ENCODE results near the gene CLEC14A. TPM values are rescaled to one million over a fixed set of nuclear protein-coding genes. Genes with fewer than 3 reads are reported as not detected.

Gene CLEC14A
- total RNA-seq, 1 experiment from 2014 or later = not detected

DNA sequence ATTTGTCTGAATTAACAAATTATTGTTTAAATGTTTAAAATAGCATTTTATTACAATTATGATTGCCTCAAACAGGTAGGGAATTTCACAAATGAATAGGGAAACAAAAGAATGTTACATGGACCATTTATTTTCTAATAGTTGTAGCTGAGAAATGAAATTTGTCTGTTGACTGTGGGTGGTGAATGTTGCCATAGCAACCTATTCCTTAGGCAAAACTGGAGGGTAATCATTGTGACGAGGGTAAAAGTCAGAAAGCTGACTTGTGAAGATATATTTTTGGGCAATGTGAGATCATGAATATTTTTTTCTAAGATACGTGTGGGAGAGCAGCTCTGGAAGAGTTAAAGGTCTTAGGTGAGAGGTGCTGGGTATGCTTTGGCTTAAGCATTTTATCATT lies 24.2 kb upstream of the CLEC14A start:
- intact Hi-C loops (cut with micrococcal nuclease; ENCODE audit: unreplicated experiment) = no loop called here
- Histone ChIP-seq H3K27ac (ENCODE audit: low read depth, low read length, poor library complexity, severe bottlenecking) (no peak overlapping the region), H3K36me3 (ENCODE audit: insufficient read depth, low read length, poor library complexity, severe bottlenecking) (no peaks in the 10 kb centered on the region), H3K9me3 (ENCODE audit: low read depth, low read length, poor library complexity, severe bottlenecking) (peaks cover 5% of the 10 kb centered on the region), H3K27me3 (replicated peaks; ENCODE audit: insufficient read depth, low read depth, low read length, poor library complexity) (no peaks in the 10 kb centered on the region), H3K4me1 (ENCODE audit: insufficient read depth, low read length, poor library complexity, severe bottlenecking) (no peaks in the 10 kb centered on the region), H3K4me3 (ENCODE audit: low read depth, low read length, poor library complexity, severe bottlenecking) (no peak overlapping the region)
- no peak for DNase-seq (ENCODE audit: low spot score)
- TF ChIP-seq, protein P1, sequence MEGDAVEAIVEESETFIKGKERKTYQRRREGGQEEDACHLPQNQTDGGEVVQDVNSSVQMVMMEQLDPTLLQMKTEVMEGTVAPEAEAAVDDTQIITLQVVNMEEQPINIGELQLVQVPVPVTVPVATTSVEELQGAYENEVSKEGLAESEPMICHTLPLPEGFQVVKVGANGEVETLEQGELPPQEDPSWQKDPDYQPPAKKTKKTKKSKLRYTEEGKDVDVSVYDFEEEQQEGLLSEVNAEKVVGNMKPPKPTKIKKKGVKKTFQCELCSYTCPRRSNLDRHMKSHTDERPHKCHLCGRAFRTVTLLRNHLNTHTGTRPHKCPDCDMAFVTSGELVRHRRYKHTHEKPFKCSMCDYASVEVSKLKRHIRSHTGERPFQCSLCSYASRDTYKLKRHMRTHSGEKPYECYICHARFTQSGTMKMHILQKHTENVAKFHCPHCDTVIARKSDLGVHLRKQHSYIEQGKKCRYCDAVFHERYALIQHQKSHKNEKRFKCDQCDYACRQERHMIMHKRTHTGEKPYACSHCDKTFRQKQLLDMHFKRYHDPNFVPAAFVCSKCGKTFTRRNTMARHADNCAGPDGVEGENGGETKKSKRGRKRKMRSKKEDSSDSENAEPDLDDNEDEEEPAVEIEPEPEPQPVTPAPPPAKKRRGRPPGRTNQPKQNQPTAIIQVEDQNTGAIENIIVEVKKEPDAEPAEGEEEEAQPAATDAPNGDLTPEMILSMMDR (conservative IDR thresholded peaks at IDR 0.05; ENCODE audit: low read depth, low read length) = no peak
- no peak for TF ChIP-seq EZH2 (IDR thresholded peaks at IDR 0.05; ENCODE audit: borderline replicate concordance, low read depth, low read length, poor library complexity, severe bottlenecking)
- ChIA-PET CTCF (no interaction called here), POLR2A (ENCODE audit: low non-redundant PET) (no interaction called here)
- BruUV-seq (replicated peaks) = no TSS peak

DNA sequence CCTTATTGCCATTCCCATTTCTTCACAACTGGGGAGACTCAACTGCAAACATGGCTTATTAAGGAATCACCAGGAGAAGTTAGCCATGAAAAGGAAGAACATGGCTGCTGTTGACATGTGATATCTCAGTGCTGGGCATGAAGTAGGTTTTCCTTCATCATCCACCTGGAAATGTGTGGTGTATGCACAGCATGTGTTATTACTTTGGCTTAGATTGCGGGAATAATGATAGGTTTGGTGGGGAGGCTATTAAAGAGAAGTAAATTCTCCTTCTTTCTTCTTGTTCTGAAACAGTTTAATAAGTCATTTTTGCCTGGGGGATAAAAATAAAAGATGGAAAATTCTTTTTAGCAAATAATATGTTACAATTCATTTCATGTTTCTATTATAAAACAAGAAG lies 23.7 kb upstream of the CLEC14A start:
- CTCF ChIA-PET = no interaction called here
- Histone ChIP-seq H3K27ac (ENCODE audit: low read depth, low read length, poor library complexity, severe bottlenecking) (no peak overlapping the region), H3K27me3 (replicated peaks; ENCODE audit: insufficient read depth, low read depth, low read length, poor library complexity) (no peaks in the 10 kb centered on the region), H3K9me3 (ENCODE audit: low read depth, low read length, poor library complexity, severe bottlenecking) (peaks cover 5% of the 10 kb centered on the region), H3K4me3 (ENCODE audit: low read depth, low read length, poor library complexity, severe bottlenecking) (no peak overlapping the region), H3K36me3 (ENCODE audit: insufficient read depth, low read length, poor library complexity, severe bottlenecking) (no peaks in the 10 kb centered on the region), H3K4me1 (ENCODE audit: insufficient read depth, low read length, poor library complexity, severe bottlenecking) (no peaks in the 10 kb centered on the region)
- no TSS peak for BruUV-seq (replicated peaks)
- POLR2A ChIA-PET (ENCODE audit: low non-redundant PET) = no interaction called here
- intact Hi-C loops (cut with micrococcal nuclease; ENCODE audit: unreplicated experiment) = no loop called here
- DNase-seq (ENCODE audit: low spot score) = no peak
- TF ChIP-seq, protein P1 (conservative IDR thresholded peaks at IDR 0.05; ENCODE audit: low read depth, low read length) = no peak
- TF ChIP-seq EZH2 (IDR thresholded peaks at IDR 0.05; ENCODE audit: borderline replicate concordance, low read depth, low read length, poor library complexity, severe bottlenecking) = no peak

DNA sequence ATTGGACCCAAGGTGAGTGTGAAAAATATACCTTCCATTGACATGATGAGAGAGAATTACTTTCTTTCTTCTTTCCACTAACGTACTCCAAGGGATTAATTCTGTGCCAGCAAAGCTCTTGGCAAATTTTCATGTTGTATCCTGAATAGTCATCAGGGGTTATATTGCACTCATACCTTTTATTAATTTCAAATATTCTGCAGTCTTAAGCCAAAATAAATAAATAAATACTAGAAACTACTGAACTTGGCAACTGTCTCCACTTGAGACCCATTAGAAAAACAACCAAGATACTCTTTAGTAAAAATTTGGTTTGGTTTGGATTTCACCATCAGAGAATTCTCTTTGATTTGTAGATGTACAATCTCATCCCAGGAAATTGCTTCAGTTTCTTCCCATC lies 22.1 kb upstream of the CLEC14A start:
- DNase-seq (ENCODE audit: low spot score) = no peak
- ChIA-PET POLR2A (ENCODE audit: low non-redundant PET) (no interaction called here), CTCF (no interaction called here)
- Histone ChIP-seq H3K4me1 (ENCODE audit: insufficient read depth, low read length, poor library complexity, severe bottlenecking) (peaks cover 4% of the 10 kb centered on the region), H3K9me3 (ENCODE audit: low read depth, low read length, poor library complexity, severe bottlenecking) (no peaks in the 10 kb centered on the region), H3K27ac (ENCODE audit: low read depth, low read length, poor library complexity, severe bottlenecking) (no peak overlapping the region), H3K27me3 (replicated peaks; ENCODE audit: insufficient read depth, low read depth, low read length, poor library complexity) (no peaks in the 10 kb centered on the region), H3K4me3 (ENCODE audit: low read depth, low read length, poor library complexity, severe bottlenecking) (no peak overlapping the region), H3K36me3 (ENCODE audit: insufficient read depth, low read length, poor library complexity, severe bottlenecking) (no peaks in the 10 kb centered on the region)
- no peak for TF ChIP-seq EZH2 (IDR thresholded peaks at IDR 0.05; ENCODE audit: borderline replicate concordance, low read depth, low read length, poor library complexity, severe bottlenecking)
- TF ChIP-seq, protein P1 (conservative IDR thresholded peaks at IDR 0.05; ENCODE audit: low read depth, low read length) = no peak
- BruUV-seq (replicated peaks) = no TSS peak
- intact Hi-C loops (cut with micrococcal nuclease; ENCODE audit: unreplicated experiment) = no loop called here
